Ammon's horn (tissue), 1 donor: ENCODE results near the gene PGP.
"Not testable (repeated sequence)": the region's sequence is repeated elsewhere in the genome, so short reads cannot be mapped to it uniquely, and the experiment has no call there.

Experiments used
- DNase-seq: peaks from one replicate; pipeline ENCODE4 v3.0.0-alpha.2; 2016; ENCODE audit warnings: low spot score

PGP gene

GRCh38 chr16:2214719-2214968, at the start of gene PGP:
Gene PGP (minus strand): TSS chr16:2214840. CDS start chr16:2214777, 63 bp downstream.
- no peak for DNase-seq

GRCh38 chr16:2263026-2263425, 48.4 kb upstream of the PGP start:
- DNase-seq, result not testable (repeated sequence)

- DNase-seq, result no peak
Measured at GRCh38 chr16:2260250-2260649, 45.6 kb upstream of the PGP start.

GRCh38 chr16:2258530-2258929, 43.9 kb upstream of the PGP start:
- not testable (repeated sequence) for DNase-seq

- no peak for DNase-seq
Measured at GRCh38 chr16:2257726-2258125, 43.1 kb upstream of the PGP start.

- DNase-seq, result no peak
Measured at GRCh38 chr16:2256531-2257140, 42.0 kb upstream of the PGP start.

- DNase-seq, result no peak
Measured at GRCh38 chr16:2253293-2253692, 38.7 kb upstream of the PGP start.

GRCh38 chr16:2252806-2253148, 38.1 kb upstream of the PGP start:
- no peak for DNase-seq

GRCh38 chr16:2251296-2252111, 36.9 kb upstream of the PGP start, which contains the start of gene ECI1:
Gene ECI1 (minus strand): TSS chr16:2251587. CDS start chr16:2251566, 21 bp downstream.
- DNase-seq, result peak; percentile 94

GRCh38 chr16:2250652-2251295, 36.1 kb upstream of the PGP start:
- DNase-seq, result no peak

- DNase-seq, result no peak
Measured at GRCh38 chr16:2246301-2246885, 31.8 kb upstream of the PGP start.

- DNase-seq, result no peak
Measured at GRCh38 chr16:2244926-2245795, 30.5 kb upstream of the PGP start.

- no peak for DNase-seq
Measured at GRCh38 chr16:2244301-2244700, 29.7 kb upstream of the PGP start.

GRCh38 chr16:2243781-2244180, 29.1 kb upstream of the PGP start:
- no peak for DNase-seq

GRCh38 chr16:2243031-2243528, 28.4 kb upstream of the PGP start:
- DNase-seq, result no peak

- no peak for DNase-seq
Measured at GRCh38 chr16:2242598-2242997, 28.0 kb upstream of the PGP start.

GRCh38 chr16:2240331-2240730, 25.7 kb upstream of the PGP start:
- not testable (repeated sequence) for DNase-seq

- DNase-seq, result no peak
Measured at GRCh38 chr16:2238838-2239675, 24.4 kb upstream of the PGP start.

GRCh38 chr16:2238150-2238837, 23.7 kb upstream of the PGP start:
- no peak for DNase-seq

- no peak for DNase-seq
Measured at GRCh38 chr16:2237493-2238149, 23.0 kb upstream of the PGP start.
